ENCODE data around the gene BCDIN3D. TPM values are rescaled to one million over a fixed set of nuclear protein-coding genes. Genes with fewer than 3 reads are reported as not detected.

Gene BCDIN3D
- total RNA-seq, 1 experiment from 2014 or later = 4.8 TPM

GRCh38 chr12:49811961-49812401 lies 30.9 kb downstream of the BCDIN3D start:
- H3K27ac ChIP-seq (ENCODE audit: low read length) = no peak overlapping the region
- no peaks in the 10 kb centered on the region for H3K9me3 ChIP-seq (ENCODE audit: control insufficient read depth, insufficient read depth, low read depth, low read length)
- BruUV-seq (replicated peaks) = no TSS peak
- ChIA-PET POLR2A (no interaction called here), CTCF (interaction anchor here (1.3 kb wide), 1 partner anchor 27 kb away, joined by 3 read pairs; no protein-coding TSS in a partner anchor)
- ATAC-seq (no peak), DNase-seq (ENCODE audit: low read depth, low spot score) (no peak)
- intact Hi-C loops (cut with micrococcal nuclease; ENCODE audit: unreplicated experiment) = no loop called here
- TF ChIP-seq SIN3A (IDR thresholded peaks at IDR 0.05; ENCODE audit: borderline replicate concordance, insufficient read depth, low read depth, low read length) = no peak
- H3K4me3 ChIP-seq (ENCODE audit: low read depth in 2 of 2, low read length in 2 of 2) = no peak overlapping the region
- in situ Hi-C loops (cut with HindIII; ENCODE audit: low pct_unique_long_range_greater_than_20kb, low sequenced_read_pairs) = no loop called here
- no peaks in the 10 kb centered on the region for H3K4me1 ChIP-seq (ENCODE audit: control insufficient read depth, insufficient read depth, low read length)
- no peaks in the 10 kb centered on the region for H3K36me3 ChIP-seq (ENCODE audit: control insufficient read depth, insufficient read depth, low read length)
- no peaks in the 10 kb centered on the region for H3K27me3 ChIP-seq (ENCODE audit: control insufficient read depth, insufficient read depth, low read length)

- in situ Hi-C loops (cut with HindIII; ENCODE audit: low pct_unique_long_range_greater_than_20kb, low sequenced_read_pairs) = no loop called here
- CTCF ChIA-PET = interaction anchor here (1.3 kb wide), 1 partner anchor 28 kb away, joined by 3 read pairs; no protein-coding TSS in a partner anchor
- no TSS peak for BruUV-seq (replicated peaks)
- POLR2A ChIA-PET = no interaction called here
- peak; percentile 40; the same call in 1 of the 2 replicates for ATAC-seq
- DNase-seq (ENCODE audit: low read depth, low spot score) = no peak
- Histone ChIP-seq H3K4me3 (ENCODE audit: low read depth in 2 of 2, low read length in 2 of 2) (no peak overlapping the region), H3K27ac (ENCODE audit: low read length) (no peak overlapping the region), H3K27me3 (ENCODE audit: control insufficient read depth, insufficient read depth, low read length) (no peaks in the 10 kb centered on the region), H3K9me3 (ENCODE audit: control insufficient read depth, insufficient read depth, low read depth, low read length) (no peaks in the 10 kb centered on the region), H3K4me1 (ENCODE audit: control insufficient read depth, insufficient read depth, low read length) (no peaks in the 10 kb centered on the region), H3K36me3 (ENCODE audit: control insufficient read depth, insufficient read depth, low read length) (no peaks in the 10 kb centered on the region)
- intact Hi-C loops (cut with micrococcal nuclease; ENCODE audit: unreplicated experiment) = no loop called here
- TF ChIP-seq POLR2AphosphoS5 (IDR thresholded peaks at IDR 0.05; ENCODE audit: low read depth, low read length) = no peak
- no peak for TF ChIP-seq CTCF (IDR thresholded peaks at IDR 0.05)
- TF ChIP-seq TCF7L2 (IDR thresholded peaks at IDR 0.05; ENCODE audit: low read depth, low read length) = no peak
- TF ChIP-seq SIN3A (IDR thresholded peaks at IDR 0.05; ENCODE audit: borderline replicate concordance, insufficient read depth, low read depth, low read length) = no peak
- TF ChIP-seq REST (IDR thresholded peaks at IDR 0.05; ENCODE audit: insufficient read depth in 1 of 2, low read depth in 2 of 2, low read length in 1 of 2) = no peak
These were observed 31.8 kb downstream of the BCDIN3D start for GRCh38 chr12:49811136-49811535.

GRCh38 chr12:49809906-49810389 lies 33.0 kb downstream of the BCDIN3D start:
- ATAC-seq = no peak
- H3K27ac ChIP-seq (ENCODE audit: low read length) = no peak overlapping the region
- in situ Hi-C loops (cut with HindIII; ENCODE audit: low pct_unique_long_range_greater_than_20kb, low sequenced_read_pairs) = no loop called here
- CTCF ChIA-PET = no interaction called here
- DNase-seq (ENCODE audit: low read depth, low spot score) = no peak
- H3K4me3 ChIP-seq (ENCODE audit: low read depth in 2 of 2, low read length in 2 of 2) = no peak overlapping the region
- no peaks in the 10 kb centered on the region for H3K27me3 ChIP-seq (ENCODE audit: control insufficient read depth, insufficient read depth, low read length)
- intact Hi-C loops (cut with micrococcal nuclease; ENCODE audit: unreplicated experiment) = no loop called here
- no peaks in the 10 kb centered on the region for H3K4me1 ChIP-seq (ENCODE audit: control insufficient read depth, insufficient read depth, low read length)
- POLR2A ChIA-PET = no interaction called here
- H3K9me3 ChIP-seq (ENCODE audit: control insufficient read depth, insufficient read depth, low read depth, low read length) = no peaks in the 10 kb centered on the region
- H3K36me3 ChIP-seq (ENCODE audit: control insufficient read depth, insufficient read depth, low read length) = no peaks in the 10 kb centered on the region
- BruUV-seq (replicated peaks) = no TSS peak
- TF ChIP-seq REST (IDR thresholded peaks at IDR 0.05; ENCODE audit: insufficient read depth in 1 of 2, low read depth in 2 of 2, low read length in 1 of 2) = no peak
- TF ChIP-seq POLR2AphosphoS5 (IDR thresholded peaks at IDR 0.05; ENCODE audit: low read depth, low read length) = no peak
- TF ChIP-seq SIN3A (IDR thresholded peaks at IDR 0.05; ENCODE audit: borderline replicate concordance, insufficient read depth, low read depth, low read length) = no peak
- TF ChIP-seq CTCF (IDR thresholded peaks at IDR 0.05) = no peak
- no peak for TF ChIP-seq TCF7L2 (IDR thresholded peaks at IDR 0.05; ENCODE audit: low read depth, low read length)

Measured in Panc1 (cell line).